ENCODE results near the gene RXFP1. TPM values are rescaled to one million over a fixed set of nuclear protein-coding genes. Genes with fewer than 3 reads are reported as not detected.

The RXFP1 gene
- polyA plus RNA-seq, 1 of the 3 experiments (the other 2 are of a cell fraction): not detected

DNA sequence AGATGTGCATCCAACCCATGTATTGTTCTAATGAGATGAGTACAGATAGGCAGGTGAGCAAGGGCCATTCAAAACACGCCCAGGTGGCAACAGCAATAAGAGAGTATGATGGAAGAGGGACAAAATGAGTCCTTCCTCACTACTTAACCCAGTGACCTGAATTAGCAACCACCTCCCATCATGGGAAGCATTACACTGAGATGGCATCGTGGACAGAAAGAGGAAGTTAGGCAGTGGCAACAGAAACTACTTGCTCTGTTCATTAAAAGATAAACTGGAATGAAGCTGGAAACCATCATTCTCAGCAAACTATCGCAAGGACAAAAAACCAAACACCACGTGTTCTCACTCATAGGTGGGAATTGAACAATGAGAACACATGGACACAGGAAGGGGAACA, 17.2 kb downstream of the RXFP1 start:
- Histone ChIP-seq H3K9me2 (no peaks in the 10 kb centered on the region), H2AFZ (ENCODE audit: low read depth) (no peak overlapping the region), H3K79me2 (ENCODE audit: insufficient read depth) (no peaks in the 10 kb centered on the region), H4K20me1 (ENCODE audit: insufficient read depth) (no peaks in the 10 kb centered on the region), H3F3A (replicated peaks; ENCODE audit: insufficient read depth) (no peaks in the 10 kb centered on the region), H3K36me3 (replicated peaks in 1 of 2; ENCODE audit: control insufficient read depth in 1 of 2, insufficient read depth in 2 of 2, low read length in 1 of 2) (no peaks in the 10 kb centered on the region), H3K4me1 (ENCODE audit: control insufficient read depth in 1 of 2, insufficient read depth in 2 of 2, low read depth in 1 of 2, low read length in 1 of 2) (no peaks in the 10 kb centered on the region), H3K9ac (no peak overlapping the region), H3K4me3 (ENCODE audit: low read depth in 2 of 2, low read length in 1 of 2) (no peak overlapping the region), H3K27me3 (ENCODE audit: insufficient read depth) (no peaks in the 10 kb centered on the region), H3K9me3 (no peaks in the 10 kb centered on the region), H3K27ac (ENCODE audit: low read depth in 2 of 2, low read length in 1 of 2) (no peak overlapping the region), H3K4me2 (no peak overlapping the region)
- TF ChIP-seq RCOR1 (IDR thresholded peaks at IDR 0.05; ENCODE audit: low read length) (no peak), ELF1 (IDR thresholded peaks at IDR 0.05) (no peak)
- TF ChIP-seq, protein P1, sequence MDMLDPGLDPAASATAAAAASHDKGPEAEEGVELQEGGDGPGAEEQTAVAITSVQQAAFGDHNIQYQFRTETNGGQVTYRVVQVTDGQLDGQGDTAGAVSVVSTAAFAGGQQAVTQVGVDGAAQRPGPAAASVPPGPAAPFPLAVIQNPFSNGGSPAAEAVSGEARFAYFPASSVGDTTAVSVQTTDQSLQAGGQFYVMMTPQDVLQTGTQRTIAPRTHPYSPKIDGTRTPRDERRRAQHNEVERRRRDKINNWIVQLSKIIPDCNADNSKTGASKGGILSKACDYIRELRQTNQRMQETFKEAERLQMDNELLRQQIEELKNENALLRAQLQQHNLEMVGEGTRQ (IDR thresholded peaks at IDR 0.05; ENCODE audit: borderline replicate concordance, low read depth, low read length): no peak
- TF ChIP-seq, protein P2, sequence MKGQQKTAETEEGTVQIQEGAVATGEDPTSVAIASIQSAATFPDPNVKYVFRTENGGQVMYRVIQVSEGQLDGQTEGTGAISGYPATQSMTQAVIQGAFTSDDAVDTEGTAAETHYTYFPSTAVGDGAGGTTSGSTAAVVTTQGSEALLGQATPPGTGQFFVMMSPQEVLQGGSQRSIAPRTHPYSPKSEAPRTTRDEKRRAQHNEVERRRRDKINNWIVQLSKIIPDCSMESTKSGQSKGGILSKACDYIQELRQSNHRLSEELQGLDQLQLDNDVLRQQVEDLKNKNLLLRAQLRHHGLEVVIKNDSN (IDR thresholded peaks at IDR 0.05; ENCODE audit: borderline replicate concordance, low read depth): no peak
- 30% methylated on average over 4 of the region's 4 CpGs for WGBS (ENCODE audit: low lambda C conversion rate)
- POLR2A ChIA-PET: no interaction called here
- CTCF ChIA-PET: no interaction called here
- no peak for DNase-seq

DNA sequence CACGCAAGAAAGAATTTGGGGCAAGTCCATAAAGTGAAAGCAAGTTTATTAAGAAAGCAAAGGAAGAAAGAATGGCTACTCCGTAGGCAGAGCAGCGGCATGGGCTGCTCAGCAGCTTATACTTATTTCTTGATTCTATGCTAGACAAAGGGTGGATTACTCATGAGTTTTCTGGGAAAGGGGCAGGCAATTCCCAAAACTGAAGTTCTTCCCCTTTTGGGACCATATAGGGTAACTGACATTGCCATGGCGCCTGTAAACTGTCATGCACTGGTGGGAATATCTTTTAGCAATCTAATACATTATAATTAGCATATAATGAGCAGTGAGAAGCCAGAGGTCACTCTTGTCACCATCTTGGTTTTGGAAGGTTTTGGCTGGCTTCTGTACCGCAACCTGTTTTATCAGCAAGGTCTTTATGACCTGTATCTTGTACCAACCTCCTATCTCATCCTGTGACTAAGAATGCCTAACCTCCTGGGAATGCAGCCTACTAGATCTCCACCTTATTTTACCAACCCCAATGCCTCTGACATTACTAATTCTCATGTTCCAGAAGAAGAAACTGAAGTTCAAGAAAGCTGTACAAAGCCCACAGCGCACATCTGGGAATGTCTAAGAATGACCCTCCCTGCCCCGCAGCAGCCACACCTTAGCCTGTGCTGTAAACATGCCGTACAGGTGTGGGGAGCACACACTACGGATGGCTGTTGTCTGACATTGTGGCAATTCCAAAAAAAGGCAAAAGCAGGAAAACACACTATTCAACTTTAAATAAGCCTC, 18.6 kb downstream of the RXFP1 start:
- WGBS (ENCODE audit: low lambda C conversion rate): 70% methylated on average over 8 of the region's 9 CpGs
- no peak overlapping the region for H3K4me3 ChIP-seq (ENCODE audit: low read depth in 2 of 2, low read length in 1 of 2)
- H3K9ac ChIP-seq: no peak overlapping the region
- H3K79me2 ChIP-seq (ENCODE audit: insufficient read depth): no peaks in the 10 kb centered on the region
- H3K4me1 ChIP-seq (ENCODE audit: control insufficient read depth in 1 of 2, insufficient read depth in 2 of 2, low read depth in 1 of 2, low read length in 1 of 2): no peaks in the 10 kb centered on the region
- CTCF ChIA-PET: no interaction called here
- TF ChIP-seq, protein P2 (IDR thresholded peaks at IDR 0.05; ENCODE audit: borderline replicate concordance, low read depth): no peak
- TF ChIP-seq FOXJ3 (CRISPR knock-in tag; IDR thresholded peaks at IDR 0.05) (no peak), RFX5 (IDR thresholded peaks at IDR 0.05; ENCODE audit: low read length) (no peak), EZH2phosphoT487 (IDR thresholded peaks at IDR 0.05; ENCODE audit: borderline replicate concordance, low read depth) (no peak), FOXM1 (IDR thresholded peaks at IDR 0.05; ENCODE audit: low read depth) (no peak), ELF1 (IDR thresholded peaks at IDR 0.05) (no peak), MEF2A (IDR thresholded peaks at IDR 0.05; ENCODE audit: borderline replicate concordance, low read depth) (no peak), POLR2AphosphoS5 (IDR thresholded peaks at IDR 0.05; ENCODE audit: low read depth, low read length) (no peak), MXI1 (IDR thresholded peaks at IDR 0.05; ENCODE audit: low read depth, low read length) (no peak), EP300 (IDR thresholded peaks at IDR 0.05; ENCODE audit: borderline replicate concordance in 1 of 2, low read depth in 1 of 2, low read length in 1 of 2) (no peak), RCOR1 (IDR thresholded peaks at IDR 0.05; ENCODE audit: low read length) (no peak)
- TF ChIP-seq, protein P3, sequence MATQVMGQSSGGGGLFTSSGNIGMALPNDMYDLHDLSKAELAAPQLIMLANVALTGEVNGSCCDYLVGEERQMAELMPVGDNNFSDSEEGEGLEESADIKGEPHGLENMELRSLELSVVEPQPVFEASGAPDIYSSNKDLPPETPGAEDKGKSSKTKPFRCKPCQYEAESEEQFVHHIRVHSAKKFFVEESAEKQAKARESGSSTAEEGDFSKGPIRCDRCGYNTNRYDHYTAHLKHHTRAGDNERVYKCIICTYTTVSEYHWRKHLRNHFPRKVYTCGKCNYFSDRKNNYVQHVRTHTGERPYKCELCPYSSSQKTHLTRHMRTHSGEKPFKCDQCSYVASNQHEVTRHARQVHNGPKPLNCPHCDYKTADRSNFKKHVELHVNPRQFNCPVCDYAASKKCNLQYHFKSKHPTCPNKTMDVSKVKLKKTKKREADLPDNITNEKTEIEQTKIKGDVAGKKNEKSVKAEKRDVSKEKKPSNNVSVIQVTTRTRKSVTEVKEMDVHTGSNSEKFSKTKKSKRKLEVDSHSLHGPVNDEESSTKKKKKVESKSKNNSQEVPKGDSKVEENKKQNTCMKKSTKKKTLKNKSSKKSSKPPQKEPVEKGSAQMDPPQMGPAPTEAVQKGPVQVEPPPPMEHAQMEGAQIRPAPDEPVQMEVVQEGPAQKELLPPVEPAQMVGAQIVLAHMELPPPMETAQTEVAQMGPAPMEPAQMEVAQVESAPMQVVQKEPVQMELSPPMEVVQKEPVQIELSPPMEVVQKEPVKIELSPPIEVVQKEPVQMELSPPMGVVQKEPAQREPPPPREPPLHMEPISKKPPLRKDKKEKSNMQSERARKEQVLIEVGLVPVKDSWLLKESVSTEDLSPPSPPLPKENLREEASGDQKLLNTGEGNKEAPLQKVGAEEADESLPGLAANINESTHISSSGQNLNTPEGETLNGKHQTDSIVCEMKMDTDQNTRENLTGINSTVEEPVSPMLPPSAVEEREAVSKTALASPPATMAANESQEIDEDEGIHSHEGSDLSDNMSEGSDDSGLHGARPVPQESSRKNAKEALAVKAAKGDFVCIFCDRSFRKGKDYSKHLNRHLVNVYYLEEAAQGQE (IDR thresholded peaks at IDR 0.05; ENCODE audit: low read depth, low read length): no peak
- TF ChIP-seq, protein P4, sequence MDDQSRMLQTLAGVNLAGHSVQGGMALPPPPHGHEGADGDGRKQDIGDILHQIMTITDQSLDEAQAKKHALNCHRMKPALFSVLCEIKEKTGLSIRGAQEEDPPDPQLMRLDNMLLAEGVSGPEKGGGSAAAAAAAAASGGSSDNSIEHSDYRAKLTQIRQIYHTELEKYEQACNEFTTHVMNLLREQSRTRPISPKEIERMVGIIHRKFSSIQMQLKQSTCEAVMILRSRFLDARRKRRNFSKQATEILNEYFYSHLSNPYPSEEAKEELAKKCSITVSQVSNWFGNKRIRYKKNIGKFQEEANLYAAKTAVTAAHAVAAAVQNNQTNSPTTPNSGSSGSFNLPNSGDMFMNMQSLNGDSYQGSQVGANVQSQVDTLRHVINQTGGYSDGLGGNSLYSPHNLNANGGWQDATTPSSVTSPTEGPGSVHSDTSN (IDR thresholded peaks at IDR 0.05): no peak
- no peaks in the 10 kb centered on the region for H3F3A ChIP-seq (replicated peaks; ENCODE audit: insufficient read depth)
- POLR2A ChIA-PET: no interaction called here
- no peaks in the 10 kb centered on the region for H3K27me3 ChIP-seq (ENCODE audit: insufficient read depth)
- no peak overlapping the region for H3K4me2 ChIP-seq
- H3K9me3 ChIP-seq: no peaks in the 10 kb centered on the region
- no peak for DNase-seq
- no peaks in the 10 kb centered on the region for H3K36me3 ChIP-seq (replicated peaks in 1 of 2; ENCODE audit: control insufficient read depth in 1 of 2, insufficient read depth in 2 of 2, low read length in 1 of 2)
- no peaks in the 10 kb centered on the region for H3K9me2 ChIP-seq
- no peaks in the 10 kb centered on the region for H4K20me1 ChIP-seq (ENCODE audit: insufficient read depth)
- no peak overlapping the region for H2AFZ ChIP-seq (ENCODE audit: low read depth)
- H3K27ac ChIP-seq (ENCODE audit: low read depth in 2 of 2, low read length in 1 of 2): no peak overlapping the region

All from SK-N-SH (cell line).